ENCODE data around the gene TRPC6. TPM values are rescaled to one million over a fixed set of nuclear protein-coding genes. Genes with fewer than 3 reads are reported as not detected.

Gene TRPC6
- total and polyA plus RNA-seq, 4 donors = 0.03 to 1.5 (median 0.17) TPM; not detected in 1

DNA sequence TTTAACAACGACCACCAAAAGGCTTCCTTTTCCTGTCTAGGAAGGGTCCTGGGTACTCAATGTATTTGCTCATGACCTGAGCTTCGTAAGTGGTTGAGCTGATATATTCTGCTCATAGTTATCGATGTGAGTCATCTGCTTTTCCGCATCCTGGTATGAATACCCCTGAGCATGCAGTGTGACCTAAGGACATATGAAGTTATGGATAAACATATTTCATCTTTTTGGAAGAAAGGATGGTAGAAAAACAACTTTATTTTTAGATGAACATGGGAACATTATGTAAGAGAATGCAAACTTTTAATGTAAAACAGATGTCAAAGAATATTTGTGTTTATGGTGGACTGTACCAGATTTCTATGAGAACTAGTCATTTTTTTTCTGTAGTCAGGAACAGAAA, 28.4 kb downstream of the TRPC6 start (continued):
- TF ChIP-seq, protein P1, sequence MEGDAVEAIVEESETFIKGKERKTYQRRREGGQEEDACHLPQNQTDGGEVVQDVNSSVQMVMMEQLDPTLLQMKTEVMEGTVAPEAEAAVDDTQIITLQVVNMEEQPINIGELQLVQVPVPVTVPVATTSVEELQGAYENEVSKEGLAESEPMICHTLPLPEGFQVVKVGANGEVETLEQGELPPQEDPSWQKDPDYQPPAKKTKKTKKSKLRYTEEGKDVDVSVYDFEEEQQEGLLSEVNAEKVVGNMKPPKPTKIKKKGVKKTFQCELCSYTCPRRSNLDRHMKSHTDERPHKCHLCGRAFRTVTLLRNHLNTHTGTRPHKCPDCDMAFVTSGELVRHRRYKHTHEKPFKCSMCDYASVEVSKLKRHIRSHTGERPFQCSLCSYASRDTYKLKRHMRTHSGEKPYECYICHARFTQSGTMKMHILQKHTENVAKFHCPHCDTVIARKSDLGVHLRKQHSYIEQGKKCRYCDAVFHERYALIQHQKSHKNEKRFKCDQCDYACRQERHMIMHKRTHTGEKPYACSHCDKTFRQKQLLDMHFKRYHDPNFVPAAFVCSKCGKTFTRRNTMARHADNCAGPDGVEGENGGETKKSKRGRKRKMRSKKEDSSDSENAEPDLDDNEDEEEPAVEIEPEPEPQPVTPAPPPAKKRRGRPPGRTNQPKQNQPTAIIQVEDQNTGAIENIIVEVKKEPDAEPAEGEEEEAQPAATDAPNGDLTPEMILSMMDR (IDR thresholded peaks at IDR 0.05; ENCODE audit: low read depth, low read length, missing input control) = no peak
- no peak for TF ChIP-seq JUND (IDR thresholded peaks at IDR 0.05)
- TF ChIP-seq MAX (IDR thresholded peaks at IDR 0.05) = no peak

GRCh38 chr11:101553891-101554292, 29.9 kb downstream of the TRPC6 start:
- WGBS = 57% methylated on average over 3 of the region's 3 CpGs
- Histone ChIP-seq H3K4me1 (ENCODE audit: control insufficient read depth in 4 of 4, insufficient read depth in 4 of 4, low read length in 3 of 4) (no peaks in the 10 kb centered on the region), H3K27me3 (ENCODE audit: control insufficient read depth in 4 of 4, insufficient read depth in 4 of 4, low read length in 3 of 4) (peaks cover 0 to 2% (median 0%) of the 10 kb centered on the region in 4 donors), H3K27ac (ENCODE audit: low read depth in 1 of 2, low read length in 2 of 2) (no peak overlapping the region), H3K9me3 (ENCODE audit: control insufficient read depth in 4 of 4, low read length in 3 of 4) (peaks cover 0 to 3% (median 0%) of the 10 kb centered on the region in 4 donors), H3K36me3 (ENCODE audit: control insufficient read depth in 4 of 4, insufficient read depth in 3 of 4, low read depth in 1 of 4, low read length in 3 of 4) (no peaks in the 10 kb centered on the region), H3K4me3 (ENCODE audit: low read depth in 1 of 3, low read length in 3 of 3) (no peak overlapping the region), H3K9ac (ENCODE audit: low read depth in 1 of 2, low read length in 2 of 2) (no peak overlapping the region)
- TF ChIP-seq, protein P2, sequence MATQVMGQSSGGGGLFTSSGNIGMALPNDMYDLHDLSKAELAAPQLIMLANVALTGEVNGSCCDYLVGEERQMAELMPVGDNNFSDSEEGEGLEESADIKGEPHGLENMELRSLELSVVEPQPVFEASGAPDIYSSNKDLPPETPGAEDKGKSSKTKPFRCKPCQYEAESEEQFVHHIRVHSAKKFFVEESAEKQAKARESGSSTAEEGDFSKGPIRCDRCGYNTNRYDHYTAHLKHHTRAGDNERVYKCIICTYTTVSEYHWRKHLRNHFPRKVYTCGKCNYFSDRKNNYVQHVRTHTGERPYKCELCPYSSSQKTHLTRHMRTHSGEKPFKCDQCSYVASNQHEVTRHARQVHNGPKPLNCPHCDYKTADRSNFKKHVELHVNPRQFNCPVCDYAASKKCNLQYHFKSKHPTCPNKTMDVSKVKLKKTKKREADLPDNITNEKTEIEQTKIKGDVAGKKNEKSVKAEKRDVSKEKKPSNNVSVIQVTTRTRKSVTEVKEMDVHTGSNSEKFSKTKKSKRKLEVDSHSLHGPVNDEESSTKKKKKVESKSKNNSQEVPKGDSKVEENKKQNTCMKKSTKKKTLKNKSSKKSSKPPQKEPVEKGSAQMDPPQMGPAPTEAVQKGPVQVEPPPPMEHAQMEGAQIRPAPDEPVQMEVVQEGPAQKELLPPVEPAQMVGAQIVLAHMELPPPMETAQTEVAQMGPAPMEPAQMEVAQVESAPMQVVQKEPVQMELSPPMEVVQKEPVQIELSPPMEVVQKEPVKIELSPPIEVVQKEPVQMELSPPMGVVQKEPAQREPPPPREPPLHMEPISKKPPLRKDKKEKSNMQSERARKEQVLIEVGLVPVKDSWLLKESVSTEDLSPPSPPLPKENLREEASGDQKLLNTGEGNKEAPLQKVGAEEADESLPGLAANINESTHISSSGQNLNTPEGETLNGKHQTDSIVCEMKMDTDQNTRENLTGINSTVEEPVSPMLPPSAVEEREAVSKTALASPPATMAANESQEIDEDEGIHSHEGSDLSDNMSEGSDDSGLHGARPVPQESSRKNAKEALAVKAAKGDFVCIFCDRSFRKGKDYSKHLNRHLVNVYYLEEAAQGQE (IDR thresholded peaks at IDR 0.05) = no peak
- no peak for TF ChIP-seq HNF4A (conservative IDR thresholded peaks at IDR 0.05)
- no peak for TF ChIP-seq JUND (IDR thresholded peaks at IDR 0.05)
- no peak for TF ChIP-seq TAF1 (conservative IDR thresholded peaks at IDR 0.05)
- TF ChIP-seq HNF4G (IDR thresholded peaks at IDR 0.05) = no peak
- no peak for TF ChIP-seq SP1 (IDR thresholded peaks at IDR 0.05)
- no peak for TF ChIP-seq FOXA2 (IDR thresholded peaks at IDR 0.05)
- TF ChIP-seq, protein P3, sequence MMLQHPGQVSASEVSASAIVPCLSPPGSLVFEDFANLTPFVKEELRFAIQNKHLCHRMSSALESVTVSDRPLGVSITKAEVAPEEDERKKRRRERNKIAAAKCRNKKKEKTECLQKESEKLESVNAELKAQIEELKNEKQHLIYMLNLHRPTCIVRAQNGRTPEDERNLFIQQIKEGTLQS (IDR thresholded peaks at IDR 0.05) = no peak
- no peak for TF ChIP-seq MAX (IDR thresholded peaks at IDR 0.05)
- no peak for TF ChIP-seq ZBTB33 (IDR thresholded peaks at IDR 0.05)
- no peak for TF ChIP-seq FOXA1 (IDR thresholded peaks at IDR 0.05)
- TF ChIP-seq, protein P1 (IDR thresholded peaks at IDR 0.05; ENCODE audit: low read depth, low read length, missing input control) = no peak
- no peak for TF ChIP-seq EGR1 (IDR thresholded peaks at IDR 0.05; ENCODE audit: low read depth in 2 of 2)
- TF ChIP-seq RXRA (IDR thresholded peaks at IDR 0.05) = no peak
- TF ChIP-seq YY1 (IDR thresholded peaks at IDR 0.05) = no peak
- TF ChIP-seq NR2F2 (IDR thresholded peaks at IDR 0.05) = no peak
- TF ChIP-seq GABPA (IDR thresholded peaks at IDR 0.05 in 1 of 2, conservative IDR thresholded peaks at IDR 0.05 in 1 of 2) = no peak
- DNase-seq (ENCODE audit: low spot score) = no peak
